ENCODE measurements around the gene KCTD8. TPM values are rescaled to one million over a fixed set of nuclear protein-coding genes. Genes with fewer than 3 reads are reported as not detected.
"Not testable (repeated sequence)": the region's sequence is repeated elsewhere in the genome, so short reads cannot be mapped to it uniquely, and the experiment has no call there.

The KCTD8 gene
- total and polyA plus RNA-seq, 12 donors, result 0.24 to 2.0 (median 0.61) TPM; not detected in 3

DNA sequence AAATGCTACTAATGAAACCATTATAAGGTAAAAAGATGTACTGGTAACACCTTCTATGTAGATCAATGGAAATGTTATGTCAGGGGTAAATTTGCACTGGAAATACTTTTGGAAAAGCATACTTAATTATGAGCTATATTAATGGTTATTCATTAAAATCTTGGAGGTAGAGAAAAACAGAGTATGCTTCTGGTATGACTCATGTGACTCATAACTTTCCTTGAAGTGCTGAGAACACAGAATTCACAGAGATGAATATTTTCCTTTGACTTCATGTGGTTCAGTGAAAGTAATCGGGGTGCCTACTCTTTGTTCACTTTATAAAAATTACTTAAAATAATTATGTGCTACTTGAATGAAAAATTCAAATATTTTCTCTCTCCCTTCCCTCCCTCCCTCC lies 254.2 kb downstream of the KCTD8 start:
- no peak overlapping the region for H3K27ac ChIP-seq
- no peaks in the 10 kb centered on the region for H3K9me3 ChIP-seq (replicated peaks in 1 of 3)
- TF ChIP-seq, protein P1, sequence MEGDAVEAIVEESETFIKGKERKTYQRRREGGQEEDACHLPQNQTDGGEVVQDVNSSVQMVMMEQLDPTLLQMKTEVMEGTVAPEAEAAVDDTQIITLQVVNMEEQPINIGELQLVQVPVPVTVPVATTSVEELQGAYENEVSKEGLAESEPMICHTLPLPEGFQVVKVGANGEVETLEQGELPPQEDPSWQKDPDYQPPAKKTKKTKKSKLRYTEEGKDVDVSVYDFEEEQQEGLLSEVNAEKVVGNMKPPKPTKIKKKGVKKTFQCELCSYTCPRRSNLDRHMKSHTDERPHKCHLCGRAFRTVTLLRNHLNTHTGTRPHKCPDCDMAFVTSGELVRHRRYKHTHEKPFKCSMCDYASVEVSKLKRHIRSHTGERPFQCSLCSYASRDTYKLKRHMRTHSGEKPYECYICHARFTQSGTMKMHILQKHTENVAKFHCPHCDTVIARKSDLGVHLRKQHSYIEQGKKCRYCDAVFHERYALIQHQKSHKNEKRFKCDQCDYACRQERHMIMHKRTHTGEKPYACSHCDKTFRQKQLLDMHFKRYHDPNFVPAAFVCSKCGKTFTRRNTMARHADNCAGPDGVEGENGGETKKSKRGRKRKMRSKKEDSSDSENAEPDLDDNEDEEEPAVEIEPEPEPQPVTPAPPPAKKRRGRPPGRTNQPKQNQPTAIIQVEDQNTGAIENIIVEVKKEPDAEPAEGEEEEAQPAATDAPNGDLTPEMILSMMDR (IDR thresholded peaks at IDR 0.05), result no peak
- TF ChIP-seq POLR2A (IDR thresholded peaks at IDR 0.05), result no peak
- no peaks in the 10 kb centered on the region for H3K4me1 ChIP-seq (replicated peaks in 1 of 2)
- 29 to 50% (median 36%) methylated on average over 1 of the region's 1 CpG for WGBS, 4 donors
- intact Hi-C loops (cut with DNase I), result no loop called here
- H3K4me3 ChIP-seq, result no peak overlapping the region
- no peak for DNase-seq
- H3K27me3 ChIP-seq, result no peaks in the 10 kb centered on the region
- no peaks in the 10 kb centered on the region for H3K36me3 ChIP-seq (replicated peaks in 1 of 2)

DNA sequence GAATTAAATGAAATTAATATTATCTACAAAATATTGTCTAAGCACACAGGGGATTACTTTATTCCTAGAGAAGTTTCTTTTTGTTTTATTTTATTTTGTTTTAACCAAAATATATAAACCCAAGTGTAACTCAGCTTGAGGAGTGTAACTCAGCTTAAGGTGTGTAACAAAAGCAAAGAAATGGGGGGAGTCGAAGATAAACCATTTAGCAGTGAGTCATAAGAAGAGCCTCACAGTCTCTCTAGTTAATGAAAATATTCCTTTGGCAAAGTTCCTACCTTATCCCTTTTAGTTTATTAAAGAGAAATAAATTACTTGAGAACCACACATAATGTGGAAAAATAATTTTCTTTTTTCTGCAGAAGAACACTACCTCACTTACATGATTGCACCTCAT lies 261.8 kb downstream of the KCTD8 start:
- TF ChIP-seq, protein P1 (IDR thresholded peaks at IDR 0.05), result no peak
- TF ChIP-seq POLR2A (IDR thresholded peaks at IDR 0.05), result no peak
- no peaks in the 10 kb centered on the region for H3K36me3 ChIP-seq (replicated peaks in 1 of 2)

DNA sequence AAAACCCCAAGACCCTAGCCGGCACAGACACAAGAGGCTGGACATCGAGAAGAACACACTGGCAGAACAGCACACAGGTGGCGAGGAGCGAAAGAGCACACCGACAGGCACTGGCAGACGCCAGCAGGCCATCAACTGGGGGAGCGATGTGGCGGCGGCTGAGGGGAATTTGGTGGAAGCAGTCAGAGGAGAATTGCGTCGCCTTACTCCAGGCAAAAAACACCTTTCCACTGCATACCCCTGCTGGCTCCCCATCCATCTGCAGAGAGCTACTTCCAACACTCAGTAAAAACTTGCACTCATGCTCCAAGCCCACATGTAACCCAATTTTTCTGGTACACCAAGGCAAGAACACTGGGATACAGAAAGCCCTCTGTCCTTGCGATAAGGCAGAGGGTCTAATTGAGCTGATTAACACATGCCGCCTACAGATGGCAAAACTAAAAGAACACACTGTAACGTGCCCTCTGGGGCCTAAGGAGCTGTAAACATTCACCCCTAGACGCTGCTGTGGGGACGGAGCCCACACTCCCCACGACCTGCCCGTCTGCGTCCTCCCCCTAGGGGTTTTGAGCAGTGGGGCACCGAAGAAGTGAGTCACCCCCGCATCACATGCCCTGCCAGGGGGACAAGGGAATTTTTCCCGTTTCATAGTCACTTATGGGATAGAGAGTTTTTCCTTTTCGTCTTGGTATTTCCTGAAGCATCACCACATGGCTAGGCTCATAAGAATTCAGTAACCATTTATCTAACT lies 262.3 kb downstream of the KCTD8 start:
- TF ChIP-seq, protein P1 (IDR thresholded peaks at IDR 0.05), result no peak
- TF ChIP-seq POLR2A (IDR thresholded peaks at IDR 0.05), result no peak
- no peak overlapping the region for H3K4me3 ChIP-seq
- H3K9me3 ChIP-seq (replicated peaks in 1 of 3), result no peaks in the 10 kb centered on the region
- no peaks in the 10 kb centered on the region for H3K27me3 ChIP-seq
- intact Hi-C loops (cut with DNase I), result no loop called here
- 87 to 89% (median 89%) methylated on average over 22 to 23 of the region's 23 CpGs for WGBS, 4 donors
- no peaks in the 10 kb centered on the region for H3K36me3 ChIP-seq (replicated peaks in 1 of 2)
- H3K4me1 ChIP-seq (replicated peaks in 1 of 2), result no peaks in the 10 kb centered on the region
- DNase-seq, result no peak
- no peak overlapping the region for H3K27ac ChIP-seq

More for the DNA sequence above, 261.8 kb downstream of the KCTD8 start:
- Histone ChIP-seq H3K9me3 (replicated peaks in 1 of 3) (no peaks in the 10 kb centered on the region), H3K27me3 (no peaks in the 10 kb centered on the region), H3K4me1 (replicated peaks in 1 of 2) (no peaks in the 10 kb centered on the region), H3K27ac (no peak overlapping the region), H3K4me3 (no peak overlapping the region)
- intact Hi-C loops (cut with DNase I), result no loop called here
- 47 to 61% (median 57%) methylated on average over 1 of the region's 1 CpG for WGBS, 4 donors
- no peak for DNase-seq

DNA sequence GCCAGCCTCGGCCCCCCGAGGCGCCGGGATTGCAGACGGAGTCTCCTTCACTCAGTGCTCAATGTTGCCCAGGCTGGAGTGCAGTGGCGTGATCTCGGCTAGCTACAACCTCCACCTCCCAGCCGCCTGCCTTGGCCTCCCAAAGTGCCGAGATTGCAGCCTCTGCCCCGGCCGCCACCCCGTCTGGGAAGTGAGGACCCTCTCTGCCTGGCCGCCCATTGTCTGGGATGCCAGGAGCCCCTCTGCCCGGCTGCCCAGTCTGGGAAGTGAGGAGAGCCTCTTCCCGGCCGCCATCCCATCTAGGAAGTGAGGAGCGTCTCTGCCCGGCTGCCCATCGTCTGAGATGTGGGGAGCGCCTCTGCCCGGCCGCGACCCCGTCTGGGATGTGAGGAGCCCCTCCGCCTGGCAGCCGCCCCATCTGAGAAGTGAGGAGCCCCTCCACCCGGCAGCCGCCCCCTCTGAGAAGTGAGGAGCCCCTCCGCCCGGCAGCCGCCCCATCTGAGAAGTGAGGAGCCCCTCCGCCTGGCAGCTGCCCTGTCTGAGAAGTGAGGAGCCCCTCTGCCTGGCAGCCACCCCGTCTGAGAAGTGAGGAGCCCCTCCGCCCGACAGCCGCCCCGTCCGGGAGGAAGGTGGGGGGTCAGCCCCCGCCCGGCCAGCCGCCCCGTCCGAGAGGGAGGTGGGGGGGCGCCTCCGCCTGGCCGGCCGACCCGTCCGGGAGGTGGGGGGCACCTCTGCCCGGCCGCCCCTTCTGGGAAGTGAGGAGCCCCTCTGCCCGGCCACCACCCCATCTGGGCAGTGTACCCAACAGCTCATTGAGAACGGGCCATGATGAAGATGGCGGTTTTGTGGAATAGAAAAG lies 266.9 kb downstream of the KCTD8 start:
- H3K27me3 ChIP-seq; intact Hi-C loops (cut with DNase I); H3K36me3 ChIP-seq (replicated peaks in 1 of 2); DNase-seq; H3K27ac ChIP-seq; H3K9me3 ChIP-seq (replicated peaks in 1 of 3); H3K4me3 ChIP-seq; H3K4me1 ChIP-seq (replicated peaks in 1 of 2): not testable (repeated sequence)
- WGBS, 4 donors, result 95 to 97% (median 96%) methylated on average over 8 to 54 of the region's 54 CpGs

GRCh38 chr4:44167766-44168165 lies 280.8 kb downstream of the KCTD8 start:
- H3K4me3 ChIP-seq; H3K9me3 ChIP-seq (replicated peaks in 1 of 3); H3K27me3 ChIP-seq; H3K27ac ChIP-seq; H3K4me1 ChIP-seq (replicated peaks in 1 of 2); intact Hi-C loops (cut with DNase I); DNase-seq; H3K36me3 ChIP-seq (replicated peaks in 1 of 2): not testable (repeated sequence)
- WGBS, 4 donors, result 94 to 100% (median 95%) methylated on average over 3 to 27 of the region's 27 CpGs

Measured in adrenal gland (tissue), 12 donors.